Tibial artery (tissue), 4 donors: Measurements from ENCODE around the gene FSTL5.

Experiments
- DNase-seq, 2 donors: peaks; one replicate each; pipeline ENCODE4 v3.0.0-alpha.2; 2019
- H3K27ac ChIP-seq, 2 donors: fragments of 200-600 bp; sonication (generic) in 1 of 2; 1 replicate in 1 of 2; 2 replicates in 1 of 2; pipeline ENCODE4 v1.5.1; 2018 to 2019; ENCODE audit warnings: mild to moderate bottlenecking in 1 of 2
- H3K27me3 ChIP-seq, 2 donors: fragments of 200-600 bp; sonication (generic) in 1 of 2; one replicate each; pipeline versions ENCODE4 v1.5.1 to v1.6.0; 2016 to 2019
- H3K36me3 ChIP-seq, 3 donors: fragments of 200-600 bp; sonication (generic) in 2 of 3; one replicate each; pipeline ENCODE4 v1.5.1; 2016 to 2019; ENCODE audit warnings: mild to moderate bottlenecking in 2 of 3
- H3K4me1 ChIP-seq, 4 donors: fragments of 200-600 bp; sonication (generic) in 2 of 4; 1 replicate in 3 of 4; 2 replicates in 1 of 4; pipeline ENCODE4 v1.5.1; 2016 to 2019
- H3K4me3 ChIP-seq, 2 donors: fragments of 200-600 bp; sonication (generic) in 1 of 2; 1 replicate in 1 of 2; 2 replicates in 1 of 2; pipeline ENCODE4 v1.5.1; 2018 to 2019; ENCODE audit warnings: mild to moderate bottlenecking in 2 of 2
- H3K9me3 ChIP-seq, 3 donors: fragments of 200-600 bp; sonication (generic) in 1 of 3; one replicate each; pipeline ENCODE4 v1.5.1; 2016 to 2019
- CTCF ChIP-seq, 2 experiments: fragments of 200-600 bp in 1 of 2; fragments of 450-650 bp in 1 of 2; IDR thresholded peaks; one replicate each; pipeline ENCODE4 v1.5.1; 2017 to 2019; ENCODE audit warnings: antibody characterized with exemption in 2 of 2, mild to moderate bottlenecking in 1 of 2, moderate library complexity in 1 of 2
- intact Hi-C: fragments of 100-400 bp; cut with DNase I; formaldehyde crosslinking; loops from one replicate; pipeline ENCODE4 v1.15.0; 2023; ENCODE audit warnings: low total_unique reads

FSTL5 gene

DNA sequence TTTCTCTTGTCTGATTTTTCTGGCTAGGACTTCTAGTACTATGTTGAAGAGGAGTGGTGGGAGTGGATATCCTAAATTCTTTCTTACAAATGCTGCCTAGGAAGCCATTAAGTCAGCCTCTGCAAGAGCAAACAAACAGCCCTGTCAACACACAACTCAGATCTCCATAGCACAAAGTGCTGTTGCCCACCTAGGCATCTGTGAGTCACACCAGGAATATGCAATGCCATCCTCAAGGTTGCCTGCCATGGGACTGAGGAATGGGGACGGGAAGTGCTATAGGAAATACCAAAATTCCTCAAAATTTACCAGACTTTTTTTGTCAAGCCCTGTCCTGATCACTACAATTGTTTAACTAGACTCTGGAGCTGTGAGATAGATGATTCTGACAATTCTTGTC is 466.9 kb downstream of the FSTL5 start:
- Histone ChIP-seq H3K27me3 (no peaks in the 10 kb centered on the region), H3K4me3 (no peak overlapping the region), H3K36me3 (no peaks in the 10 kb centered on the region), H3K4me1 (no peaks in the 10 kb centered on the region), H3K27ac (no peak overlapping the region), H3K9me3 (no peaks in the 10 kb centered on the region)
- TF ChIP-seq CTCF (IDR thresholded peaks at IDR 0.05): no peak
- intact Hi-C loops: no loop called here
- DNase-seq: no peak

DNA sequence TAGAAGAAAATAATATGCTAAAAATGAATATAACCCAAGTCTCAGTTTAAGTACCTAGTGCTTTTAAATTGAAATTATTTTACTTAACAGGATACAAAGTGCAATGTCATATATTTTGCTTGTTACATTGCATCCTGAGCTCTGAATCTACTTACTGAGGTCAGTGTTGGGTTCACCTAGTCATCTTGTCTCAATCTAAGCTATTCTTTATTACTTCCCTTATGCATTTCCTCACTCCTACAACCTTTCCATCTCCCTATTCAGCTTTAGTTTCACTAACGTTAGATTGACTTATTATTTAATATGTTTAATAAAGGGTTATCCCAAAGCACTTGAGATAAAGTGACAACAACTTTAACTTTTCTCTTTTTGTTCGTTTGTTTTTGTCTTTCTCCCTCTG is 483.7 kb downstream of the FSTL5 start:
- intact Hi-C loops: no loop called here
- H3K27me3 ChIP-seq: no peaks in the 10 kb centered on the region
- H3K4me3 ChIP-seq: no peak overlapping the region
- DNase-seq: no peak
- TF ChIP-seq CTCF (IDR thresholded peaks at IDR 0.05): no peak
- H3K4me1 ChIP-seq: no peaks in the 10 kb centered on the region
- H3K9me3 ChIP-seq: no peaks in the 10 kb centered on the region
- no peak overlapping the region for H3K27ac ChIP-seq
- no peaks in the 10 kb centered on the region for H3K36me3 ChIP-seq

DNA sequence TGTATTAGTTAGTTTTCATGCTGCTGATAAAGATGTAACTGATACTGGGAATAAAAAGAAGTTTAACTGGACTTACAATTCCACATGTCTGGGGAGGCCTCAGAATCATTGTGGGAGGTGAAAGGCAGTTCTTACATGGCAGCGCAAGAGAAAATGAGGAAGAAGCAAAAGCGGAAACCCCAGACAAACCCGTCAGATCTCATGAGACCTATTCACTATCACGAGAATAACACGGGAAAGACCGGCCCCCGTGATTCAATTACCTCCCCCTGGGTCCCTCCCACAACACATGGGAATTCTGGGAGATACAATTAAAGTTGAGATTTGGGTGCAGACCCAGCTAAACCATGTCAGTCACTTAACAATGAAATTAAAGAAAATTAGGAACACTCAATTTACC is 499.1 kb downstream of the FSTL5 start:
- intact Hi-C loops: no loop called here
- no peak for DNase-seq
- TF ChIP-seq CTCF (IDR thresholded peaks at IDR 0.05): no peak
- Histone ChIP-seq H3K9me3 (no peaks in the 10 kb centered on the region), H3K27ac (no peak overlapping the region), H3K4me3 (no peak overlapping the region), H3K36me3 (no peaks in the 10 kb centered on the region), H3K4me1 (no peaks in the 10 kb centered on the region), H3K27me3 (no peaks in the 10 kb centered on the region)

DNA sequence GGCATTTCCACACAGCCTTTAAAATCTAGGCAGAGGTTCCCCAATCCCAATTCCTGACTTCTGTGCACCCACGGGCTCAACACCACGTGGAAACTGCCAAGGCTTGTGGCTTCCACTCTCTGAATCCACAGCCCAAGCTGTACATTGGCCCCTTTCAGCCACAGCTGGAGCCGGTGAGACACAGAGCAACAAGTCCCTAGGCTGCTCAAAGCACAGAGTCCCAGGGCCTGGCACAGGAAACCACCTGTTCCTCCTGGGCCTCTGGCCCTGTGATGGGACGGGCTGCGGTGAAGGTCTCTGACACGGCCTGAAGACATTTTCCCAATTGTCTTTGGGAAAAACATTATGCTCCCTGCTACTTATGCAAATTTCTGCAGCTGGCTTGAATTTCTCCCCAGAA is 500.0 kb downstream of the FSTL5 start:
- H3K36me3 ChIP-seq: no peaks in the 10 kb centered on the region

GRCh38 chr4:161658676-161659075 is 505.1 kb downstream of the FSTL5 start:
- Histone ChIP-seq H3K4me1 (no peaks in the 10 kb centered on the region), H3K9me3 (no peaks in the 10 kb centered on the region), H3K27ac (no peak overlapping the region), H3K36me3 (no peaks in the 10 kb centered on the region), H3K4me3 (no peak overlapping the region), H3K27me3 (no peaks in the 10 kb centered on the region)
- no peak for TF ChIP-seq CTCF (IDR thresholded peaks at IDR 0.05)
- DNase-seq: no peak
- intact Hi-C loops: no loop called here

More for the DNA sequence above, 500.0 kb downstream of the FSTL5 start:
- Histone ChIP-seq H3K4me3 (no peak overlapping the region), H3K27me3 (no peaks in the 10 kb centered on the region), H3K27ac (no peak overlapping the region), H3K4me1 (no peaks in the 10 kb centered on the region), H3K9me3 (no peaks in the 10 kb centered on the region)
- no peak for DNase-seq
- no peak for TF ChIP-seq CTCF (IDR thresholded peaks at IDR 0.05)
- intact Hi-C loops: no loop called here

DNA sequence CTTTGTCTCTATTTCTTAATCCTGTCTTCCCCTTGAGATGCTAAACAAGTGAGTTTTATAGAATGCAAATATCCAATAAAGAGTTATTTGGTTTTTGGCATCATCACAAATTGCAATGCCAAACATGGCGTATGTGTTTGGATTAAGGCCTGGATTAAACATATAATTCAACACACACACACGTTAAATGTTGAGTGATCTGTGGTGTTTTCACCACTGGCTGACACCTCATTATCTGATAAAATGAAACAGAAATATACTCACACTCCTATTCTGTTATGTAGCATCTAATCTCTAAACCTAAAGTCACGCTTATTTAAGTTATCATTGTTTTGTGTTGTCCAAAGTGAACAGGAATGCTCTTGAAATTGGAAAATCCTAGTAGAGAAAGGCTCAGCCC is 506.2 kb downstream of the FSTL5 start:
- H3K9me3 ChIP-seq: no peaks in the 10 kb centered on the region
- no peaks in the 10 kb centered on the region for H3K36me3 ChIP-seq
- no peak for DNase-seq
- H3K27ac ChIP-seq: no peak overlapping the region
- H3K27me3 ChIP-seq: no peaks in the 10 kb centered on the region
- intact Hi-C loops: no loop called here
- no peaks in the 10 kb centered on the region for H3K4me1 ChIP-seq
- no peak overlapping the region for H3K4me3 ChIP-seq
- no peak for TF ChIP-seq CTCF (IDR thresholded peaks at IDR 0.05)
